22Rv1 (cell line): ENCODE results near the gene ST8SIA3.

Source experiments
- ZFX ChIP-seq: fragments of 450-650 bp; IDR thresholded peaks from 2 replicates; pipeline ENCODE4 v1.6.1; 2017; ENCODE audit warnings: antibody characterized with exemption, borderline replicate concordance
- TF ChIP-seq, protein P1 (sequence below): fragments of 450-650 bp; IDR thresholded peaks from 2 replicates; pipeline ENCODE4 v1.5.1; 2017; ENCODE audit warnings: mild to moderate bottlenecking

DNA sequence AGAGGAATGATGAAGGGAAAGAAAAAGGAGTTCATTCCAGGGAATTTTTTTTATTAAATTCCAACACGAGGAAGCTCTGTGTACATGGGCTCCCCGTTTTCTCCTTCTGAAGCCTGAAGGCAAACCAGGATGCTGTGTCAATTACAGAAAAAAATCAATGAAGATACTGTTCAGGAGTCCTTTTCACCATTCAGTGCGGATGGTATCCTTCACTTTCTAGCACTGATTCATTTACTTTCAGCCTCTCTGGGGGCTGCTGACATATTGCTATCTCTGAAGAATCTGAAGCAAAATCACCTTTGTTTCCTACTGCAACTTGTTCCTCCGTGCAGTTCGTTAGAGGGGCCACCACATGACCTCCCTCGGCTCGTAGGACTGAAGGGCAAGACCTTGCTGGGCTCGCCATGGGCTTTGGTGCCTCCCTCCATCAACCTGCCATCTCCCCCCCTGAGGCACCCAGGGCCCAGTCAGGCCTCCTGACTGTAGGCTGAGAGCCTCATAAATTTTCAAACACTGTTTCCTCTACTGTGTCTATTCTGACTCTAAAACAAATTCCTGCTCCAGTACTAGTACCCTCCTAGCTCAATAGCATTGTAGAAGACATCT, 25.5 kb upstream of the ST8SIA3 start:
- TF ChIP-seq, protein P1, sequence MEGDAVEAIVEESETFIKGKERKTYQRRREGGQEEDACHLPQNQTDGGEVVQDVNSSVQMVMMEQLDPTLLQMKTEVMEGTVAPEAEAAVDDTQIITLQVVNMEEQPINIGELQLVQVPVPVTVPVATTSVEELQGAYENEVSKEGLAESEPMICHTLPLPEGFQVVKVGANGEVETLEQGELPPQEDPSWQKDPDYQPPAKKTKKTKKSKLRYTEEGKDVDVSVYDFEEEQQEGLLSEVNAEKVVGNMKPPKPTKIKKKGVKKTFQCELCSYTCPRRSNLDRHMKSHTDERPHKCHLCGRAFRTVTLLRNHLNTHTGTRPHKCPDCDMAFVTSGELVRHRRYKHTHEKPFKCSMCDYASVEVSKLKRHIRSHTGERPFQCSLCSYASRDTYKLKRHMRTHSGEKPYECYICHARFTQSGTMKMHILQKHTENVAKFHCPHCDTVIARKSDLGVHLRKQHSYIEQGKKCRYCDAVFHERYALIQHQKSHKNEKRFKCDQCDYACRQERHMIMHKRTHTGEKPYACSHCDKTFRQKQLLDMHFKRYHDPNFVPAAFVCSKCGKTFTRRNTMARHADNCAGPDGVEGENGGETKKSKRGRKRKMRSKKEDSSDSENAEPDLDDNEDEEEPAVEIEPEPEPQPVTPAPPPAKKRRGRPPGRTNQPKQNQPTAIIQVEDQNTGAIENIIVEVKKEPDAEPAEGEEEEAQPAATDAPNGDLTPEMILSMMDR, result no peak
- no peak for TF ChIP-seq ZFX
